Endothelial cell (in vitro differentiated cells): Measurements from ENCODE around the gene CLCN5. TPM values are rescaled to one million over a fixed set of nuclear protein-coding genes. Genes with fewer than 3 reads are reported as not detected.

ENCODE experiments used
- DNase-seq: peaks from one replicate; pipeline ENCODE4 v3.0.0; 2021; ENCODE audit warnings: low spot score
- H3K27ac Mint-ChIP-seq: one replicate; pipeline ENCODE4 v1.8.0; 2021; ENCODE audit warnings: mixed read lengths, inconsistent platforms; ENCODE audit not compliant: unreplicated experiment
- H3K27me3 Mint-ChIP-seq: one replicate; pipeline ENCODE4 v1.8.0; 2021; ENCODE audit warnings: mild to moderate bottlenecking, moderate library complexity, mixed read lengths, inconsistent platforms; ENCODE audit not compliant: unreplicated experiment
- H3K36me3 Mint-ChIP-seq: one replicate; pipeline ENCODE4 v1.8.0; 2021; ENCODE audit warnings: mild to moderate bottlenecking, low read depth, mixed read lengths, inconsistent platforms; ENCODE audit not compliant: unreplicated experiment
- H3K4me1 Mint-ChIP-seq: one replicate; pipeline ENCODE4 v1.8.0; 2021; ENCODE audit warnings: mild to moderate bottlenecking, mixed read lengths, inconsistent platforms; ENCODE audit not compliant: unreplicated experiment
- H3K4me3 Mint-ChIP-seq: one replicate; pipeline ENCODE4 v1.8.0; 2021; ENCODE audit warnings: mild to moderate bottlenecking, mixed read lengths, inconsistent platforms; ENCODE audit not compliant: unreplicated experiment
- H3K9me3 Mint-ChIP-seq: one replicate; pipeline ENCODE4 v1.8.0; 2021; ENCODE audit warnings: mixed read lengths, inconsistent platforms; ENCODE audit not compliant: unreplicated experiment
- CTCF ChIP-seq: fragments of 200-600 bp; sonication (generic); IDR thresholded peaks from one replicate; pipeline ENCODE4 v1.5.0; 2021; ENCODE audit warnings: antibody characterized with exemption; ENCODE audit not compliant: unreplicated experiment
- total RNA-seq: library from RNA; stranded (reverse); fragmentation: NEBNext Ultra II Directional; extraction: Animal tissue kit (Norgen Biotek cat#: 25700); gene quantifications from one replicate; pipeline ENCODE4 v1.2.1, GENCODE V29; 2021; ENCODE audit not compliant: unreplicated experiment

Gene CLCN5
- total RNA-seq, 1 donor from 2014 or later, result 5.7 TPM

DNA sequence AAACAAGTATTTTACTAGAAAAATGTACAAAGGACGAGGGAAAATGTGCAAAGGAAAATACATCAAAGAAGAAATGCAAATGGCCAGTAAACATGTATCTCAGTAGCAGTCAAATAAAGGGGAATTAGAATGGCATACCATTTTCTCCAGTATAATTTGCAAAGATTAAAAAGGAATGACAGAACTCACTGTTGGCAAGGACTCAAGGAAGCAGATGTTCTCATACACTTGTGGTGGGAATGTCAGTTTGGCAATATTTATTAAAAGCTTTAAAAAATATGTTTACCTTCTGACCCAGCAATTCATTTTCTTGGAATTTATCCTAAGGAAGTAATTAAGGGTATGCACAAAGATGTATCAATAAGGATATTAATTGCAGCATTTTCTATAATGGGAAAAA, 7.6 kb downstream of the CLCN5 start:
- TF ChIP-seq CTCF, result no peak
- no peaks in the 10 kb centered on the region for H3K4me1 Mint-ChIP-seq
- no peak for DNase-seq
- H3K36me3 Mint-ChIP-seq, result no peaks in the 10 kb centered on the region
- no peaks in the 10 kb centered on the region for H3K9me3 Mint-ChIP-seq
- H3K4me3 Mint-ChIP-seq, result no peak overlapping the region
- H3K27ac Mint-ChIP-seq, result no peak overlapping the region
- no peaks in the 10 kb centered on the region for H3K27me3 Mint-ChIP-seq

GRCh38 chrX:49932791-49933190, 10.4 kb downstream of the CLCN5 start:
- Mint-ChIP-seq H3K4me3 (no peak overlapping the region), H3K27ac (no peak overlapping the region), H3K4me1 (no peaks in the 10 kb centered on the region), H3K27me3 (no peaks in the 10 kb centered on the region), H3K9me3 (no peaks in the 10 kb centered on the region), H3K36me3 (no peaks in the 10 kb centered on the region)
- TF ChIP-seq CTCF, result no peak
- DNase-seq, result no peak

- TF ChIP-seq CTCF, result no peak
- H3K9me3 Mint-ChIP-seq, result no peaks in the 10 kb centered on the region
- no peaks in the 10 kb centered on the region for H3K27me3 Mint-ChIP-seq
Measured at GRCh38 chrX:49934148-49934547, 11.8 kb downstream of the CLCN5 start.

DNA sequence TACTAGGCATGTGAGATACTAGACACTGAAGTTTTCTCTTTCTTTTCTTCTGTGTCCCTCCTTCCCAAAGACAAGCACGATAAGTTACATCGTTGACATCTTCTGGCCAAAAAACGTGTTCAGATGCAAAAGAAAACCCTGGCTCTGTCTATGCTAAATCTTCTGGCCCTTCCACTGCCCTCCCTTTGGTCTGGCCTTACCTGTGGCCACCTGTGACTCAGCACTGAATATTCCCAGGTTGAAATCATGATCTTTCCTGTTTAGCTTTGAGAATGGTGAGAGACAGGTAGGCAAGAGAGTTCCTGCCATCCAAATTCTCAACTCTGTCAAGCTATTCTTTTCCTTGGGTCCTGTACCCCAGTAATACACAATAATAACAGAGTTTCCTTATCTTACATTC, 12.3 kb downstream of the CLCN5 start:
- TF ChIP-seq CTCF, result no peak
- Mint-ChIP-seq H3K9me3 (no peaks in the 10 kb centered on the region), H3K27me3 (no peaks in the 10 kb centered on the region), H3K4me1 (no peaks in the 10 kb centered on the region), H3K27ac (no peak overlapping the region), H3K4me3 (no peak overlapping the region), H3K36me3 (no peaks in the 10 kb centered on the region)
- DNase-seq, result no peak

More at GRCh38 chrX:49934148-49934547, 11.8 kb downstream of the CLCN5 start:
- H3K4me3 Mint-ChIP-seq, result no peak overlapping the region
- H3K4me1 Mint-ChIP-seq, result no peaks in the 10 kb centered on the region
- no peak for DNase-seq
- no peak overlapping the region for H3K27ac Mint-ChIP-seq
- H3K36me3 Mint-ChIP-seq, result no peaks in the 10 kb centered on the region

GRCh38 chrX:49947781-49948180, 25.4 kb downstream of the CLCN5 start:
- Mint-ChIP-seq H3K4me1 (no peaks in the 10 kb centered on the region), H3K4me3 (no peak overlapping the region), H3K36me3 (no peaks in the 10 kb centered on the region), H3K27ac (no peak overlapping the region), H3K27me3 (no peaks in the 10 kb centered on the region), H3K9me3 (no peaks in the 10 kb centered on the region)
- DNase-seq, result no peak
- TF ChIP-seq CTCF, result no peak
